GM12878 (cell line): ENCODE measurements around the gene SRGAP1. TPM values are rescaled to one million over a fixed set of nuclear protein-coding genes. Genes with fewer than 3 reads are reported as not detected.

Experiments used
- ATAC-seq: fragments of 200-7000 bp; cut with Tn5 transposase; 3 replicates; pipeline ENCODE4 v1.9.1; 2020; ENCODE audit warnings: mild to moderate bottlenecking, moderate library complexity
- BruUV-seq: library from RNA; stranded (reverse); fragments of 400-500 nt; replicated peaks from 2 replicates; lab custom pipeline; 2021; lab: Mats Ljungman, UMichigan
- CTCF ChIA-PET: fragments of 300-600 bp; sonication (Branson Sonifier 250); formaldehyde crosslinking; extraction: SDS; loops from one replicate; lab custom pipeline; 2021; ENCODE audit warnings: inconsistent platforms; lab: Yijun Ruan, JAX
- POLR2A ChIA-PET: fragments of 350-600 bp; formaldehyde crosslinking; extraction: SDS; loops from one replicate; lab custom pipeline; 2021; ENCODE audit warnings: inconsistent platforms; lab: Charles Lee
- RAD21 ChIA-PET: fragments of 300-600 bp; sonication (Branson Sonifier 250); formaldehyde crosslinking; loops from one replicate; lab custom pipeline; 2023; ENCODE audit warnings: antibody characterized with exemption; ENCODE audit not compliant: unreplicated experiment; lab: Charles Lee
- SMC1A ChIA-PET: fragments of 300-600 bp; sonication (Branson Sonifier 250); formaldehyde crosslinking; loops from one replicate; lab custom pipeline; 2023; ENCODE audit not compliant: unreplicated experiment, uncharacterized antibody; lab: Charles Lee
- DNase-seq: peaks from one replicate; pipeline ENCODE4 v3.0.0-alpha.2; 2011; ENCODE audit warnings: low read depth, low spot score
- FAIRE-seq: peaks from 3 replicates; lab custom pipeline; 2011; peaks lifted over from hg19 to GRCh38; lab: Jason Lieb, UNC
- H2AFZ ChIP-seq: 2 replicates; pipeline ENCODE4 v1.6.0; 2011; ENCODE audit warnings: low read depth, low read length, control low read depth; ENCODE audit not compliant: control insufficient read depth
- H3K27ac ChIP-seq: 2 replicates; pipeline ENCODE4 v1.5.1; 2011; ENCODE audit warnings: control low read depth; ENCODE audit not compliant: control insufficient read depth, insufficient read depth
- H3K27me3 ChIP-seq, 2 experiments: replicated peaks in 1 of 2; 2 replicates each; pipeline versions ENCODE4 v1.6.0 to v1.6.1; 2011; ENCODE audit warnings: low read length in 1 of 2; ENCODE audit not compliant: control insufficient read depth in 2 of 2, insufficient read depth in 2 of 2
- H3K36me3 ChIP-seq, 2 experiments: 2 replicates each; pipeline ENCODE4 v1.5.1; 2011; ENCODE audit warnings: low read length in 1 of 2; ENCODE audit not compliant: control insufficient read depth in 2 of 2, insufficient read depth in 2 of 2
- H3K4me1 ChIP-seq: 2 replicates; pipeline ENCODE4 v1.6.1; 2011; ENCODE audit warnings: mild to moderate bottlenecking, low read length, moderate library complexity, mixed read lengths; ENCODE audit not compliant: control insufficient read depth, insufficient read depth
- H3K4me2 ChIP-seq: 2 replicates; pipeline ENCODE4 v1.6.0; 2011; ENCODE audit warnings: control low read depth; ENCODE audit not compliant: control insufficient read depth, insufficient read depth
- H3K4me3 ChIP-seq: fragments of 200-600 bp; sonication (generic); 2 replicates; pipeline ENCODE4 v1.5.1; 2016
- H3K79me2 ChIP-seq: 2 replicates; pipeline ENCODE4 v1.6.0; 2011; ENCODE audit warnings: low read length; ENCODE audit not compliant: control insufficient read depth, insufficient read depth
- H3K9ac ChIP-seq: 2 replicates; pipeline ENCODE4 v1.8.0; 2011; ENCODE audit warnings: low read length, control low read depth, mixed read lengths; ENCODE audit not compliant: control insufficient read depth, insufficient read depth
- H3K9me3 ChIP-seq: replicated peaks from 3 replicates; pipeline ENCODE4 v1.5.1; 2011; ENCODE audit warnings: mild to moderate bottlenecking, low read length; ENCODE audit not compliant: control insufficient read depth, insufficient read depth
- H4K20me1 ChIP-seq: 2 replicates; pipeline ENCODE4 v1.6.0; 2011; ENCODE audit not compliant: control insufficient read depth, insufficient read depth
- CHD2 ChIP-seq: IDR thresholded peaks from 2 replicates; pipeline ENCODE4 v1.6.1; 2011; ENCODE audit warnings: low read depth, low read length, improper control_type of control experiment, borderline replicate concordance
- CREB1 ChIP-seq: IDR thresholded peaks from 2 replicates; pipeline ENCODE4 v1.6.1; 2012; ENCODE audit warnings: low read depth, mild to moderate bottlenecking, inconsistent platforms
- EZH2 ChIP-seq: IDR thresholded peaks from 2 replicates; pipeline ENCODE4 v1.6.1; 2012; ENCODE audit warnings: low read depth, mild to moderate bottlenecking, control low read depth, inconsistent platforms, low read length, borderline replicate concordance; ENCODE audit not compliant: control insufficient read depth
- MEF2B ChIP-seq: fragments of 450-650 bp; IDR thresholded peaks from 2 replicates; pipeline ENCODE4 v1.6.1; 2018; ENCODE audit warnings: mild to moderate bottlenecking, moderate library complexity; ENCODE audit not compliant: partially characterized antibody, poor library complexity, severe bottlenecking
- MLLT1 ChIP-seq: fragments of 450-650 bp; IDR thresholded peaks from 2 replicates; pipeline ENCODE4 v1.6.1; 2016; ENCODE audit warnings: mild to moderate bottlenecking
- MTA3 ChIP-seq: IDR thresholded peaks from 2 replicates; pipeline ENCODE4 v1.6.1; 2012; ENCODE audit warnings: low read length, inconsistent platforms, borderline replicate concordance
- MYB ChIP-seq: fragments of 150-350 bp; IDR thresholded peaks from 2 replicates; pipeline ENCODE4 v1.6.1; 2014; ENCODE audit warnings: mild to moderate bottlenecking, low read depth, low read length, borderline replicate concordance
- NRF1 ChIP-seq: conservative IDR thresholded peaks from 2 replicates; pipeline ENCODE4 v1.6.1; 2011; ENCODE audit warnings: mild to moderate bottlenecking, low read depth, low read length, improper control_type of control experiment
- SIN3A ChIP-seq: IDR thresholded peaks from 2 replicates; pipeline ENCODE4 v1.6.1; 2012; ENCODE audit warnings: low read depth, low read length, improper control_type of control experiment
- SREBF2 ChIP-seq: IDR thresholded peaks from 2 replicates; pipeline ENCODE4 v1.6.1; 2012; ENCODE audit warnings: mild to moderate bottlenecking, low read length
- YBX1 ChIP-seq: fragments of 450-650 bp; IDR thresholded peaks from 2 replicates; pipeline ENCODE4 v1.6.1; 2016; ENCODE audit warnings: antibody characterized with exemption
- ZNF217 ChIP-seq: fragments of 450-650 bp; IDR thresholded peaks from 2 replicates; pipeline ENCODE4 v1.6.1; 2017; ENCODE audit warnings: antibody characterized with exemption, mild to moderate bottlenecking
- ZNF24 ChIP-seq: fragments of 450-650 bp; IDR thresholded peaks from 2 replicates; pipeline ENCODE4 v1.6.1; 2017; ENCODE audit warnings: antibody characterized with exemption, mild to moderate bottlenecking
- ZZZ3 ChIP-seq: IDR thresholded peaks from 2 replicates; pipeline ENCODE4 v1.6.1; 2011; ENCODE audit warnings: low read depth; ENCODE audit not compliant: control insufficient read depth, insufficient read length
- WGBS: methylation state at CpG from one replicate; pipeline ENCODE4 v1.1.6; 2016; ENCODE audit warnings: low lambda C conversion rate; ENCODE audit not compliant: insufficient replicate concordance, insufficient coverage; ENCODE audit errors: missing lambda C conversion rate; 5-methylcytosine and 5-hydroxymethylcytosine counted together
- in situ Hi-C: fragments of 300-500 bp; cut with MboI; formaldehyde crosslinking; loops from 9 replicates; pipeline ENCODE4 v1.14.3; 2018; ENCODE audit warnings: mixed read lengths
- intact Hi-C: fragments of 100-400 bp; cut with micrococcal nuclease; formaldehyde crosslinking; loops from one replicate; pipeline ENCODE4 v1.14.2; 2022; ENCODE audit not compliant: unreplicated experiment
- polyA plus RNA-seq, 11 experiments: library from polyadenylated mRNA; depleted of rRNA in 4 of 11; unstranded in 6 of 11; stranded (reverse) in 5 of 11; fragments of >200 nt; fragmentation: Nextera tagmentation in 4 of 11; fragmentation: Illumina TruSeq in 1 of 11; extraction: Ambion mirVana in 4 of 11; extraction: Trizol in 1 of 11; gene quantifications; 1 replicate in 1 of 11; 2 replicates in 10 of 11; pipeline versions ENCODE4 v1.2.1 to v1.2.3, GENCODE V29; 2011 to 2016; ENCODE audit warnings: inconsistent platforms in 2 of 11, missing spikeins in 2 of 11, low read depth in 1 of 11
- total RNA-seq, 4 experiments: library from RNA; depleted of rRNA in 3 of 4; stranded (reverse); fragments of >200 nt in 3 of 4; fragmentation: Illumina TruSeq in 1 of 4; extraction: Trizol in 1 of 4; gene quantifications; 2 replicates each; pipeline versions ENCODE4 v1.2.1 to v1.2.3, GENCODE V29; 2013 to 2021
- TF ChIP-seq, protein P1 (sequence below): IDR thresholded peaks from 2 replicates; pipeline ENCODE4 v1.6.1; 2012; ENCODE audit warnings: improper control_type of control experiment, low read depth, low read length; ENCODE audit not compliant: insufficient replicate concordance
- TF ChIP-seq, protein P2 (sequence below): fragments of 450-650 bp; IDR thresholded peaks from 2 replicates; pipeline ENCODE4 v1.6.1; 2017; ENCODE audit warnings: mild to moderate bottlenecking, low read depth, inconsistent platforms; ENCODE audit not compliant: poor library complexity, severe bottlenecking

SRGAP1 gene
- total and polyA plus RNA-seq, 10 of the 15 experiments (the other 5 are each of a cell fraction or from before 2014, with no cell fraction given): 0.16 to 0.85 (median 0.46) TPM

- no peak for ATAC-seq
- TF ChIP-seq CREB1 (no peak), MLLT1 (no peak), ZZZ3 (no peak), ZNF24 (no peak), EZH2 (no peak), CHD2 (no peak), SIN3A (no peak), MEF2B (no peak), ZNF217 (no peak), YBX1 (no peak), NRF1 (no peak), MTA3 (no peak), MYB (no peak), SREBF2 (no peak)
- TF ChIP-seq, protein P1, sequence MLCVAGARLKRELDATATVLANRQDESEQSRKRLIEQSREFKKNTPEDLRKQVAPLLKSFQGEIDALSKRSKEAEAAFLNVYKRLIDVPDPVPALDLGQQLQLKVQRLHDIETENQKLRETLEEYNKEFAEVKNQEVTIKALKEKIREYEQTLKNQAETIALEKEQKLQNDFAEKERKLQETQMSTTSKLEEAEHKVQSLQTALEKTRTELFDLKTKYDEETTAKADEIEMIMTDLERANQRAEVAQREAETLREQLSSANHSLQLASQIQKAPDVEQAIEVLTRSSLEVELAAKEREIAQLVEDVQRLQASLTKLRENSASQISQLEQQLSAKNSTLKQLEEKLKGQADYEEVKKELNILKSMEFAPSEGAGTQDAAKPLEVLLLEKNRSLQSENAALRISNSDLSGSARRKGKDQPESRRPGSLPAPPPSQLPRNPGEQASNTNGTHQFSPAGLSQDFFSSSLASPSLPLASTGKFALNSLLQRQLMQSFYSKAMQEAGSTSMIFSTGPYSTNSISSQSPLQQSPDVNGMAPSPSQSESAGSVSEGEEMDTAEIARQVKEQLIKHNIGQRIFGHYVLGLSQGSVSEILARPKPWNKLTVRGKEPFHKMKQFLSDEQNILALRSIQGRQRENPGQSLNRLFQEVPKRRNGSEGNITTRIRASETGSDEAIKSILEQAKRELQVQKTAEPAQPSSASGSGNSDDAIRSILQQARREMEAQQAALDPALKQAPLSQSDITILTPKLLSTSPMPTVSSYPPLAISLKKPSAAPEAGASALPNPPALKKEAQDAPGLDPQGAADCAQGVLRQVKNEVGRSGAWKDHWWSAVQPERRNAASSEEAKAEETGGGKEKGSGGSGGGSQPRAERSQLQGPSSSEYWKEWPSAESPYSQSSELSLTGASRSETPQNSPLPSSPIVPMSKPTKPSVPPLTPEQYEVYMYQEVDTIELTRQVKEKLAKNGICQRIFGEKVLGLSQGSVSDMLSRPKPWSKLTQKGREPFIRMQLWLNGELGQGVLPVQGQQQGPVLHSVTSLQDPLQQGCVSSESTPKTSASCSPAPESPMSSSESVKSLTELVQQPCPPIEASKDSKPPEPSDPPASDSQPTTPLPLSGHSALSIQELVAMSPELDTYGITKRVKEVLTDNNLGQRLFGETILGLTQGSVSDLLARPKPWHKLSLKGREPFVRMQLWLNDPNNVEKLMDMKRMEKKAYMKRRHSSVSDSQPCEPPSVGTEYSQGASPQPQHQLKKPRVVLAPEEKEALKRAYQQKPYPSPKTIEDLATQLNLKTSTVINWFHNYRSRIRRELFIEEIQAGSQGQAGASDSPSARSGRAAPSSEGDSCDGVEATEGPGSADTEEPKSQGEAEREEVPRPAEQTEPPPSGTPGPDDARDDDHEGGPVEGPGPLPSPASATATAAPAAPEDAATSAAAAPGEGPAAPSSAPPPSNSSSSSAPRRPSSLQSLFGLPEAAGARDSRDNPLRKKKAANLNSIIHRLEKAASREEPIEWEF: no peak
- TF ChIP-seq, protein P2, sequence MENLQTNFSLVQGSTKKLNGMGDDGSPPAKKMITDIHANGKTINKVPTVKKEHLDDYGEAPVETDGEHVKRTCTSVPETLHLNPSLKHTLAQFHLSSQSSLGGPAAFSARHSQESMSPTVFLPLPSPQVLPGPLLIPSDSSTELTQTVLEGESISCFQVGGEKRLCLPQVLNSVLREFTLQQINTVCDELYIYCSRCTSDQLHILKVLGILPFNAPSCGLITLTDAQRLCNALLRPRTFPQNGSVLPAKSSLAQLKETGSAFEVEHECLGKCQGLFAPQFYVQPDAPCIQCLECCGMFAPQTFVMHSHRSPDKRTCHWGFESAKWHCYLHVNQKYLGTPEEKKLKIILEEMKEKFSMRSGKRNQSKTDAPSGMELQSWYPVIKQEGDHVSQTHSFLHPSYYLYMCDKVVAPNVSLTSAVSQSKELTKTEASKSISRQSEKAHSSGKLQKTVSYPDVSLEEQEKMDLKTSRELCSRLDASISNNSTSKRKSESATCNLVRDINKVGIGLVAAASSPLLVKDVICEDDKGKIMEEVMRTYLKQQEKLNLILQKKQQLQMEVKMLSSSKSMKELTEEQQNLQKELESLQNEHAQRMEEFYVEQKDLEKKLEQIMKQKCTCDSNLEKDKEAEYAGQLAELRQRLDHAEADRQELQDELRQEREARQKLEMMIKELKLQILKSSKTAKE: no peak
Measured at GRCh38 chr12:63941166-63941800, 96.8 kb downstream of the SRGAP1 start.

More at GRCh38 chr12:63941166-63941800, 96.8 kb downstream of the SRGAP1 start:
- no peaks in the 10 kb centered on the region for H3K27me3 ChIP-seq
- in situ Hi-C loops: no loop called here
- no peaks in the 10 kb centered on the region for H3K36me3 ChIP-seq
- no peaks in the 10 kb centered on the region for H3K4me1 ChIP-seq
- H3K9ac ChIP-seq: no peak overlapping the region
- FAIRE-seq: no peak
- DNase-seq: no peak
- SMC1A ChIA-PET: interaction anchor here (1.4 kb wide), 1 partner anchor 14 kb away, joined by 4 read pairs; no protein-coding TSS in a partner anchor
- H3K4me2 ChIP-seq: no peak overlapping the region
- H3K9me3 ChIP-seq: no peaks in the 10 kb centered on the region
- RAD21 ChIA-PET: no interaction called here
- BruUV-seq: no TSS peak
- no peaks in the 10 kb centered on the region for H4K20me1 ChIP-seq
- CTCF ChIA-PET: interaction anchor here (0.7 kb wide), 2 partner anchors 28 to 36 kb away, joined by 3 read pairs; no protein-coding TSS in a partner anchor
- no peak overlapping the region for H3K27ac ChIP-seq
- intact Hi-C loops: no loop called here
- 46% methylated on average over 3 of the region's 3 CpGs for WGBS
- no peak overlapping the region for H2AFZ ChIP-seq
- H3K4me3 ChIP-seq: no peak overlapping the region
- no peaks in the 10 kb centered on the region for H3K79me2 ChIP-seq
- POLR2A ChIA-PET: interaction anchor here (0.6 kb wide), 1 partner anchor 13 kb away, joined by 3 read pairs; no protein-coding TSS in a partner anchor
